Effector memory CD8-positive, alpha-beta T cell (primary cell): ENCODE measurements around the gene PGK1.

Source experiments
- ATAC-seq: fragments of 150-1000 bp; cut with Tn5 transposase; replicated peaks from 2 replicates; pipeline ENCODE4 v1.10.0; 2021; ENCODE audit warnings: mild to moderate bottlenecking, moderate library complexity
- DNase-seq, 3 experiments: peaks; one replicate each; pipeline ENCODE4 v3.0.0; 2021
- H3K27ac Mint-ChIP-seq, 2 donors: one replicate each; pipeline ENCODE4 v1.8.0; 2022; ENCODE audit warnings: mild to moderate bottlenecking in 2 of 2, mixed read lengths in 2 of 2, moderate library complexity in 2 of 2
- H3K27me3 Mint-ChIP-seq, 2 donors: one replicate each; pipeline ENCODE4 v1.8.0; 2022; ENCODE audit warnings: mixed read lengths in 2 of 2
- H3K36me3 Mint-ChIP-seq: one replicate; pipeline ENCODE4 v1.8.0; 2022; ENCODE audit warnings: mild to moderate bottlenecking, moderate library complexity, mixed read lengths; ENCODE audit not compliant: insufficient read depth
- H3K4me1 Mint-ChIP-seq, 2 donors: one replicate each; pipeline ENCODE4 v1.8.0; 2022; ENCODE audit warnings: low read depth in 2 of 2, mixed read lengths in 2 of 2
- H3K4me3 Mint-ChIP-seq, 2 donors: one replicate each; pipeline ENCODE4 v1.8.0; 2022; ENCODE audit warnings: mild to moderate bottlenecking in 2 of 2, mixed read lengths in 2 of 2, moderate library complexity in 2 of 2
- H3K9me3 Mint-ChIP-seq, 2 donors: one replicate each; pipeline ENCODE4 v1.8.0; 2022; ENCODE audit warnings: mixed read lengths in 2 of 2

PGK1 gene

DNA sequence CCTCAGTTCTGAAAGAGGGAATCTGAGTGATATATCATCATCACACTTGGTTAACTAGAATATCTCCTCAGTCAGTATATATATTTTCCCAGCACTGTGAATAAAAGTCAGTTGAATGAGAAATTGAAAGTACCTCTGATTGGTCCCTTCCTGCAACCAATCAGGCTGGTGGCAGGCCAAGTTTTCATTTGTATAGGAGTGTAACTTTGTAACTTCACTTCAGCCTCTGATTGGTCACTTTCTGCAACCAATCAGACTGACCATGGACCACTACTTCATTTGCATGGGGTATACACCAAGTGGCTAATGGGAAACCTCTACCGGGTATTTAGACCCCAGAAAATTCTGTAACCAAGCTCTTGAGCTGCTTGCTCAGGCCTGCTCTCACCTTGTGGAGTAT is 2.0 kb upstream of the PGK1 start:
- DNase-seq: no peak
- no peak overlapping the region for H3K4me3 Mint-ChIP-seq

DNA sequence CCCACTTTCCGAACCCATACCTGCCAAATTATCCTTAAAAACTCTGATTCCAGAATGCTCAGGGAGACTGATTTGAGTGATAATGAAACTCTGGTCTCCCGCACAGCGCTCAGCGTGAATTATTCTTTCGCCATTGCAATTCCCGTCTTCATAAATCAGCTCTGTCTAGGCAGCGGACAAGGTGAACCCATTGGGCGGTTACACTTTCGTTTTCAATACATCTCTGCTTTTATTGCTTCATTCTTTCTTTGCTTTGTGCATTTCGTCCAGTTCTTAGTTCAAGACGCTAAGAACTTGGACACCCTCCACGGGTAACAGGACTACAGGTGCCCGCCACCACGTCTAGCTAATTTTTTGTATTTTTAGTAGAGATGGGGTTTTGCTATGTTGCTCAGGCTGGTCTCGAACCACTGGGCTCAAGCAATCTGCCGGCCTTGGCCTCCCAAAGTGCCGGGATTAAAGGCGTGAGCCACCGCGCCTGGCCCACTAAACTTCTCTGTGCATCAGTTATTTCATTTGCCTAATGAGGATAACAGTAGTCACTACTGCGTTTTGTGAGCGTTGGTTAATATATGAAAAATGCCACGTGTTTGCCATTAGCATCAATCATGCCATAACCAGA is 936 bp upstream of the PGK1 start:
- Mint-ChIP-seq H3K36me3 (peaks cover 31% of the 10 kb centered on the region), H3K4me3 (peak overlapping the region; percentile 88), H3K27me3 (no peaks in the 10 kb centered on the region), H3K4me1 (peaks cover 28 to 33% of the 10 kb centered on the region in 2 donors), H3K9me3 (no peaks in the 10 kb centered on the region), H3K27ac (peak overlapping the region; percentile 90 to 95)
- DNase-seq (peak in 1 of 3 experiments; percentile 1), ATAC-seq (no peak)

More for the DNA sequence above, 2.0 kb upstream of the PGK1 start:
- no peaks in the 10 kb centered on the region for H3K27me3 Mint-ChIP-seq
- no peaks in the 10 kb centered on the region for H3K9me3 Mint-ChIP-seq
- H3K36me3 Mint-ChIP-seq: peaks cover 25% of the 10 kb centered on the region
- ATAC-seq: no peak
- H3K4me1 Mint-ChIP-seq: peaks cover 21 to 25% of the 10 kb centered on the region in 2 donors
- peak overlapping the region in 1 of 2 donors; percentile 52 for H3K27ac Mint-ChIP-seq

DNA sequence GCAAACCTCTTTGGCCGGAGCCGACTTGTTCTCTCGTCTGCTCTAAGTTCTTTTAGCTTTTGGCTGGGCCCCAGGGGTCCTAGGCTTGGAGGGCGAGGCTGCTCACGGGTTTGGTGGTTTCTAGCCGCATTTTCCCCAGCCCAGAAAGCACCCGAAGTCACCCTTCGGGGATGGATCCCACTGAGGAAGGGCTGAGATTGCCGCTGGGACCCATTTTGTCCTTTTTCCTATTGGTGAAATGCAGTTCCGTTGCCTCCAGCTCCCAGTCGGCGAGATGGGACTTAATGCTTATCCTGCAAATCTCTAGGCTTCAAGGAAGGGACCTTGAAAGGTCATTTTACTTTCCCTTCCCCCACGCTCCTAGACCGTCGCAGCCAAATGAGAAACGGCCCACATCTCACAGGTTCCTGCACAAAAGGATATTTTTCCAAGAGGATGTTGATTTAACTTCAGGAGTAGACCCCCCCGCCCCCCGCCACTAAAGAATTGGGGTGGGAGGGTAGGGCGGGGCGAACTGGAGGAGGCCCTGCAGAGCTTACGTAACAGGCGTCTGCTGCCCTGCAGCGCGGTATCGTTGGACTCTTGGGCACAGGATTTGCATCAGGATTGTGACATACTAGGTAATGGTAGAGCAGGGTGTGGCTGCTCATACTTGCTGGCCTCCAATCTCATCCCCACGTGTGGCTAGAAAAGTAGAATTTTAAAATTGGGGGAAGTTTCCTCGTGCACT is 564 bp downstream of the PGK1 start:
- Mint-ChIP-seq H3K27ac (peak overlapping the region; percentile 90 to 95), H3K9me3 (no peaks in the 10 kb centered on the region), H3K4me3 (peak overlapping the region; percentile 88), H3K36me3 (peaks cover 34% of the 10 kb centered on the region), H3K4me1 (peaks cover 33 to 39% of the 10 kb centered on the region in 2 donors), H3K27me3 (no peaks in the 10 kb centered on the region)
- no peak for ATAC-seq
- DNase-seq: peak in 1 of 3 experiments; percentile 1

DNA sequence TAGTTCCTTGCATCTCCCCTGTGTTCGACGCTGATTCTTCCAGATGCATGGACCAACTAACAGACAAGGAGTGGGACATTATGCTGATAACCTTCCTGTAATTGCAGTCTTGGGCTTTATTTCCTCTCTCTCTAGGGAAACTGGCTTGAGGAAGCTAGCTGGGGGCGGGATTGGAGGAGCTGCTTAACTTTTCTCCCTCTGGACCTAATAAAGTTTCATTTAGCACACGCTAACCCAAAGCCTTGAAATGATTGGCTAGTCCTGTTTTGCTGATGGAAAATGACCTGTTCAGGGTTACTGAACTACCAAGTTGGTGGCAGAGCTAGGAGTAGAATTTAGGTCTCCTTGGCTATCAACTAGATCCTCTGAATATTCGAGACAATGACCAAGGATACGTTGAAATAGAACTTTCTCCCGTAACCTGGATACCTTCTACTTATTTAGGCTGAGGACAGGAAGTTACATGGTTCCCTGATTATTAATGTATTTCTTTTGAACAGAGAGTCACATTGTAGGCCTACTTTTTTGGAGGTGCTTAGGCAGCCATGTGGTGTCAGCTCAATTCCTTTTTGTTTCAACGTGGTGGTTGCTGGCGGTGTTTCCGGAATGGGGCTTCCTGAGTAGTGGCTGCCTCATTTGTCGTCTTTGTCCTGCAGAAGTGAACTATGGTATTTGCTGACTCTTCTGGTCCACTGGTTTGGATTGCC is 2.0 kb downstream of the PGK1 start:
- no peaks in the 10 kb centered on the region for H3K27me3 Mint-ChIP-seq
- H3K9me3 Mint-ChIP-seq: no peaks in the 10 kb centered on the region
- peaks cover 33 to 42% of the 10 kb centered on the region in 2 donors for H3K4me1 Mint-ChIP-seq
- H3K4me3 Mint-ChIP-seq: peak overlapping the region; percentile 88
- DNase-seq (peak in 1 of 3 experiments; percentile 2), ATAC-seq (no peak)
- peaks cover 43% of the 10 kb centered on the region for H3K36me3 Mint-ChIP-seq
- peak overlapping the region; percentile 90 to 95 for H3K27ac Mint-ChIP-seq

DNA sequence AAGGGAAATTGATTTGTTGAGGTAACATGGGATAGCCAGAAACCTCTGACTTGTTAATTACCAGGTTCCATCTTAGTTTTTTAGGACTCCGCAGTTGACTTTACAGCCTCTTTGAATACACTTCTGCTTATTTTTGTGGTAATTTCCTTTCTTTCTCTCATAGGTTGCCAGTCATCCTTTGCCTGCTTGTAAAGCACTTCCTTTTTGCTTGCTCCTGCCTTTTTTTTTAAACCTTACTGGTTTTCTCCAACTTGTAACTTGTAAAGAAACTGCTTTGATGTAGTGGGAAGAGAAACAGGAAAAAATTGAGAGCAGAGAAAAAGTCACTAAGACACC is 2.6 kb downstream of the PGK1 start:
- no peaks in the 10 kb centered on the region for H3K27me3 Mint-ChIP-seq
- ATAC-seq (no peak), DNase-seq (no peak)
- peak overlapping the region; percentile 88 for H3K4me3 Mint-ChIP-seq
- peaks cover 48% of the 10 kb centered on the region for H3K36me3 Mint-ChIP-seq
- peaks cover 33 to 42% of the 10 kb centered on the region in 2 donors for H3K4me1 Mint-ChIP-seq
- peak overlapping the region; percentile 65 to 95 for H3K27ac Mint-ChIP-seq
- H3K9me3 Mint-ChIP-seq: no peaks in the 10 kb centered on the region

DNA sequence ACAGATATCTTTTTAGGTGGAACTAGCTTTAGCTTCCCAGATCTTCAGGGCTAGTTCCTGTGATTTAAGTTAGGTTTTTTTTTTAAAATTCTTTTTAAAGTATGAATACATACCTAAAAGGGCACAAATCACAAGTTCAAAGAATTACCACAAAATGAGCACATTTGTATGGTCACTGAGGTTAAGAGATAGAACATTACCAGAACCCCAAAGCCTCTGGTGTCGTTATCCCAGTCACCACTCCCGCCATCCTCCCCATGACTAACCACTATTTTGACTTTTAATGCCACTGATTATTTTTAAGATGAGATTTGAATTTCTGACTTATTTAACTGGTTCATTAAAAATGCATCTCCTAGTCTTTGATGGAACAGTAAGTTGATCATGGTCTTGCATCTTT is 5.4 kb downstream of the PGK1 start:
- no peak overlapping the region for H3K27ac Mint-ChIP-seq
- no peaks in the 10 kb centered on the region for H3K9me3 Mint-ChIP-seq
- ATAC-seq (peak; percentile 28), DNase-seq (no peak)
- H3K36me3 Mint-ChIP-seq: peaks cover 64% of the 10 kb centered on the region
- H3K27me3 Mint-ChIP-seq: no peaks in the 10 kb centered on the region
- H3K4me1 Mint-ChIP-seq: peaks cover 31 to 38% of the 10 kb centered on the region in 2 donors
- peak overlapping the region; percentile 36 to 88 for H3K4me3 Mint-ChIP-seq

DNA sequence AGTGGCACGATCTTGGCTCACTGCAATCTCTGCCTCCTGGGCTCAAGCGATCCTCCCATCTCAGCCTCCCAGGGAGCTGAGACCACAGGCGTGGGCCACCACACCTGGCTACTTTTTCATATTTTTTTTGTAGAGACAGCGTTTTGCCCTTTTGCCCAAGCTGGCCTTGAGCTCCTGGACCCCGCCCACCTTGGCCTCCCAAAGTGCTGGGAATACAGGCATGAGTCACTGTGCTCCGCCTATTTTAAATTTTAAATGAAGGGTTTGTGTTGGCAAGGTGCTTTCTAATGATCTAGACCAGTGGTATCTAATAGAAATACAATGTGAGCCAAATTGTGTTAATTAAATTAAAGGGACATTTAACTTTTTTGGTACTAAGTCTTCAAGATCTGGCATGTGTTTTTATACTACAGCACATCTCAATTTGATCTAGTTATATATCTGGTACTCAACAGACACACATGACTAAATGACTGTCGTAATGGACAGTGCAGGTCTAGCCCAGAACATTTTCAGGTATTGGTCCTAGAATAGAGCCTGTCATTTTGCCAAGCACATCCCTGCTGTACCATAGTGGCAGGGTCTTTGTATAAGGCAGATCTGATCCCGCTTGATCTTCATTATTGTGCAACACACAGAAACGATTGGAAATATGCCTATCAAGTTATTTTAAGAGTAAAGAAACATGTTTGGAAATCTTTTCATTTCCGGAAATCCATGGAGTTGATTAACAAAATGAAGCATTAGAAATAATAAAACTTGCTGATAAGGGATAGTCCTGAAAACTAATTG is 7.3 kb downstream of the PGK1 start:
- no peak for ATAC-seq
- H3K9me3 Mint-ChIP-seq: no peaks in the 10 kb centered on the region
- H3K4me3 Mint-ChIP-seq: no peak overlapping the region
- H3K27ac Mint-ChIP-seq: peak overlapping the region in 1 of 2 donors; percentile 41
- no peak for DNase-seq
- peaks cover 68% of the 10 kb centered on the region for H3K36me3 Mint-ChIP-seq
- peaks cover 23 to 28% of the 10 kb centered on the region in 2 donors for H3K4me1 Mint-ChIP-seq
- no peaks in the 10 kb centered on the region for H3K27me3 Mint-ChIP-seq

DNA sequence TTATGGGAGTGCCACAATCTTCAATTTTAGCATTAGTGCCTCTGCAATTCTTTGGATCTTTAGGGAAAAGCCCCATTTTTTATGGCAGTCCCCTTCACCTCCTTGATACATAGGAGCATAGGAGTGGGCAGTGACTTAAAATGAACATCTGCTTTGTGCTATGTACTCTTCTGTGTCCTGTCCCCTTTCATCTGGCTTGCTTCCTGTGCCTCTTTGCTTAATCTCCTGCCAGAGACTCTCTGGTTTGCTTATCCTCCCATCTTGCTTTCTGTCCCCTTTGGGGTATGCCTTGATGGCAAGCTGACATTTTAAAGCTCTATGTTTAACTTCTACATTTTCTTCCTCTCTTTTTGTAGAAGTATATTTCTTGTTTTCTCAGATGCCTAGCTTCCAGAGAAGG is 12.3 kb downstream of the PGK1 start:
- DNase-seq (no peak), ATAC-seq (no peak)
- H3K4me3 Mint-ChIP-seq: no peak overlapping the region
- peaks cover 87% of the 10 kb centered on the region for H3K36me3 Mint-ChIP-seq
- no peaks in the 10 kb centered on the region for H3K27me3 Mint-ChIP-seq
- no peaks in the 10 kb centered on the region for H3K9me3 Mint-ChIP-seq
- H3K4me1 Mint-ChIP-seq: peaks cover 8 to 17% of the 10 kb centered on the region in 2 donors
- H3K27ac Mint-ChIP-seq: peak overlapping the region in 1 of 2 donors; percentile 88

DNA sequence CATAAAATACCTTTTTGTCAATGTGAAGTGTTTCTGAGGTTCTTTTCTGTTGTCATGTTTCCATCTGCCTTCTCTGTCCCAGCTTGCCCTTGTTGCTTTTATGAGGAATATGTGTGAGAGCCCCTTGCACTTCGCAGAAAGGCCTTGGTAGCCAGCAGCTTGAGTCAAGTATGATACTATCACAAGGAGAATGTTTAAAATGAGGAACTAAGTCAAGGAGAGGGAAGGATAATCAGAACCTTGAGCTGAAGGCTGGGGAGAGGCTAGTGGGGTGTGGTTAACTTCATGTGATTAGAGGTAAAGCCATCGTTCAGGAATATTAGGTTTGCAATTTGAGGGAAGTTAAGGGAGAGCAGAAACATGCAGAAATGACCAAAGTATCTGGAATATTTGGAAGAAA is 12.7 kb downstream of the PGK1 start:
- Mint-ChIP-seq H3K9me3 (no peaks in the 10 kb centered on the region), H3K27ac (peak overlapping the region in 1 of 2 donors; percentile 88), H3K4me1 (peaks cover 8 to 17% of the 10 kb centered on the region in 2 donors), H3K4me3 (no peak overlapping the region), H3K36me3 (peaks cover 87% of the 10 kb centered on the region), H3K27me3 (no peaks in the 10 kb centered on the region)
- ATAC-seq: no peak
- DNase-seq: no peak

DNA sequence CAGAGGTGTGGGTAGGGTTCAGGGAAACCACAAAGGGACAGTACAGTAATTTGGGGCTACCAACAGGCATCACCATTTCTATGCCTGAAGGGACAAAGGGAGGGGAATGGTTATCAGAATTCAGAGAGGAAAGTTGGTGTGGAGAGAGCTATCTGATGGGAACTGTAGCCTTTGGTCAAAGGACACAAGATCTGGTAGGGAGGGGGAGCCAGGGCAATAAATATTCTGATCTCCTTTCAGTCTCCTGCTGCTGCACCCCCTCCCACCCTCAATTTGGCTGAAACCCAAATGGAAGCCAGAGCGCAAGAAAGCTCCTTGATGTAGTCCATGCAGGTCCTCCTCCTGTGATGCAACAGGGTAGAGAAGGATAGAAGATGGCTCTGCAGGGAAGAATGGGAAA is 14.6 kb downstream of the PGK1 start:
- peaks cover 87% of the 10 kb centered on the region for H3K36me3 Mint-ChIP-seq
- DNase-seq (no peak), ATAC-seq (no peak)
- no peaks in the 10 kb centered on the region for H3K9me3 Mint-ChIP-seq
- no peaks in the 10 kb centered on the region for H3K27me3 Mint-ChIP-seq
- peaks cover 11 to 15% of the 10 kb centered on the region in 2 donors for H3K4me1 Mint-ChIP-seq
- peak overlapping the region; percentile 56 to 69 for H3K27ac Mint-ChIP-seq
- H3K4me3 Mint-ChIP-seq: no peak overlapping the region

DNA sequence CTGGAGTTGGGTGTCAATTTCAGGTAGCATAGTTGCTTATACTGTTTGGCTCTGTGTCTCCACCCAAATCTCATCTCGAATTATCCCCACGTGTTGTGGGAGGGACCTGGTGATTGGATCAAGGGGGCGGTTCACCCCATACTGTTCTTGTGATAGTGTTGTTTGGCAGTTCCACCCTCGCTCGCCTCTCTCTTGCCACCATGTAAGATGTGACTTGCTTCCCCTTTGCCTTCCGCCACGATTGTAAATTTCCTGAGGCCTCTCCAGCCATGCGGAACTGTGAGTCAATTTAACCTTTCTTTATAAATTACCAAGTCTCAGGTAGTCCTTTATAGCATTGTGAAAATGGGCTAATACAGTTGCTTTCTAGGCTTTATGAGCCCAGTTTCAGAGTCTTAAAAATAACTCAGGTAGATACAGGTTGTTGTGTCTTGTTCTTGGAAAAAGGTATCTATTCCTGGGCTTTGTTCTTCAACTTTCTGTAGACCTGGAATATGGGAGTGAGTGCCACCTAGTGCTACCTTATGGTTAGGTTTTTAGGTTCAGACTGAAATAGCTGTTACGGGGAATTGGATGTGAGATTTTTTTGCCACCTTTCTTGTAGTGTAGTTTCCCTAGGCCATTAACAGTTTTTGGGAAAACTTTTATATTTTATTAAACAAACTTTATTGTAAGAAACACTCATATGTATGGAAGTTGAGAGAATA is 15.6 kb downstream of the PGK1 start:
- Mint-ChIP-seq H3K36me3 (peaks cover 91% of the 10 kb centered on the region), H3K9me3 (no peaks in the 10 kb centered on the region), H3K4me1 (peaks cover 12 to 15% of the 10 kb centered on the region in 2 donors), H3K4me3 (no peak overlapping the region), H3K27me3 (no peaks in the 10 kb centered on the region), H3K27ac (peak overlapping the region; percentile 56 to 71)
- no peak for DNase-seq
- ATAC-seq: peak; percentile 36

DNA sequence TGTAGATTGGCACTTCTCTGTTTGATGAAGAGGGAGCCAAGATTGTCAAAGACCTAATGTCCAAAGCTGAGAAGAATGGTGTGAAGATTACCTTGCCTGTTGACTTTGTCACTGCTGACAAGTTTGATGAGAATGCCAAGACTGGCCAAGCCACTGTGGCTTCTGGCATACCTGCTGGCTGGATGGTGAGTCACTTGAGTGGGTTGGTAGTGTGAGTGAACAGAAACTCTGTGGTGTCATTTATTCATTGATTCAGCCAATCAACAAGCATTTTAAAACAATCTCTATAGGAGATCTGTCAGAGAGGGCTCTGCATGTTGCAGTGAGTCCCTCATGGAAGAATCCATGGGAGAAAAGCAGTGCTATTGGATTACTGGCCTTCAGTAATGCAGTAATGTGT is 19.1 kb downstream of the PGK1 start:
- Mint-ChIP-seq H3K4me3 (no peak overlapping the region), H3K27ac (no peak overlapping the region), H3K9me3 (no peaks in the 10 kb centered on the region), H3K36me3 (peaks cover 92% of the 10 kb centered on the region), H3K27me3 (no peaks in the 10 kb centered on the region), H3K4me1 (peaks cover 5 to 11% of the 10 kb centered on the region in 2 donors)
- ATAC-seq (no peak), DNase-seq (no peak)

DNA sequence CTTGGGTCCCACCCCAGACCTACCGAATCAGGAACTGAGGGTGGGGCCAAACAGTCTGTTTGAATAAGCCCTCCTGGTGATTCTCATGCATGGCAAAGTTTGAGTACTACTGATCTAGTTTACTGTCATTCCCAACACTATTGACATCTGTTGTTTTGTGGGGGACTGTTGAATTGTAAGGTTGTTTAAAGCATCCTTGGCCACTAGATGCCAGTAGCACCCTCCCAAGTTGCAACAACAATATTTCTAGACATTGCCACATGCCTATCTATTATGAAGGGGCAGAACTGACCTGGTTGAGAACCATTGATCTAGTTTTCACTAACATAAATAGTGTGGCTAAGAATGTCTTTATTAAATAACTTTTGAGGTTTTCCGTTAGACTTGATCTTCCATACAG is 20.3 kb downstream of the PGK1 start:
- DNase-seq (no peak), ATAC-seq (peak; percentile 37)
- Mint-ChIP-seq H3K27me3 (no peaks in the 10 kb centered on the region), H3K4me3 (no peak overlapping the region), H3K4me1 (peaks cover 4 to 13% of the 10 kb centered on the region in 2 donors), H3K27ac (no peak overlapping the region), H3K9me3 (no peaks in the 10 kb centered on the region), H3K36me3 (peaks cover 88% of the 10 kb centered on the region)
